GM19468 (cell line): Measurements from ENCODE around the gene LIPT2.

Experiments used
- ATAC-seq: cut with Tn5 transposase; IDR thresholded peaks from one replicate; pipeline ENCODE4 v1.9.1; 2021; ENCODE audit warnings: mild to moderate bottlenecking, moderate library complexity, moderate number of reproducible peaks; ENCODE audit not compliant: unreplicated experiment; ENCODE audit errors: extremely low read depth

Gene LIPT2

GRCh38 chr11:74442636-74443035, 50.9 kb downstream of the LIPT2 start:
- ATAC-seq, result no peak
